CD4-positive, alpha-beta memory T cell (primary cell): Measurements from ENCODE around the gene SYNPO2. TPM values are rescaled to one million over a fixed set of nuclear protein-coding genes. Genes with fewer than 3 reads are reported as not detected.

Experiments used
- CTCF ChIA-PET: fragments of 350-600 bp; sonication (Branson Sonifier 250); formaldehyde crosslinking; loops from one replicate; lab custom pipeline; 2021; ENCODE audit warnings: inconsistent platforms; ENCODE audit not compliant: partially characterized antibody; lab: Charles Lee
- POLR2A ChIA-PET: fragments of 350-600 bp; sonication (Branson Sonifier 250); formaldehyde crosslinking; loops from one replicate; lab custom pipeline; 2021; ENCODE audit not compliant: partially characterized antibody; lab: Charles Lee
- DNase-seq, 5 donors: peaks; one replicate each; pipeline versions ENCODE4 v3.0.0 to v3.0.0-alpha.2; 2020 to 2022; ENCODE audit warnings: mixed read lengths in 1 of 5
- H3K27ac ChIP-seq: one replicate; pipeline ENCODE4 v1.7.0; 2013; ENCODE audit warnings: low read depth, low read length
- H3K27me3 ChIP-seq: 2 replicates; pipeline ENCODE4 v1.7.0; 2013; ENCODE audit warnings: mild to moderate bottlenecking, low read length, moderate library complexity; ENCODE audit not compliant: insufficient read depth
- H3K36me3 ChIP-seq: 2 replicates; pipeline ENCODE4 v1.7.0; 2013; ENCODE audit warnings: mild to moderate bottlenecking, low read length, moderate library complexity; ENCODE audit not compliant: insufficient read depth
- H3K4me1 ChIP-seq: 2 replicates; pipeline ENCODE4 v1.7.0; 2013; ENCODE audit warnings: mild to moderate bottlenecking, low read length, moderate library complexity; ENCODE audit not compliant: insufficient read depth
- H3K4me3 ChIP-seq, 2 donors: one replicate each; pipeline ENCODE4 v1.7.0; 2013; ENCODE audit warnings: low read length in 2 of 2, mild to moderate bottlenecking in 1 of 2
- H3K9me3 ChIP-seq, 2 donors: one replicate each; pipeline ENCODE4 v1.7.0; 2013; ENCODE audit warnings: low read length in 2 of 2, control low read depth in 1 of 2; ENCODE audit not compliant: control insufficient read depth in 1 of 2
- H3K27ac Mint-ChIP-seq, 7 donors: one replicate each; pipeline ENCODE4 v1.8.0; 2020 to 2021; ENCODE audit warnings: mixed read lengths in 7 of 7, mild to moderate bottlenecking in 6 of 7, inconsistent platforms in 3 of 7, moderate library complexity in 3 of 7
- H3K27me3 Mint-ChIP-seq, 2 donors: one replicate each; pipeline ENCODE4 v1.8.0; 2020 to 2021; ENCODE audit warnings: mixed read lengths in 2 of 2
- H3K36me3 Mint-ChIP-seq, 2 donors: one replicate each; pipeline ENCODE4 v1.8.0; 2020 to 2021; ENCODE audit warnings: mixed read lengths in 2 of 2, inconsistent platforms in 1 of 2, mild to moderate bottlenecking in 1 of 2
- H3K4me1 Mint-ChIP-seq, 4 donors: one replicate each; pipeline ENCODE4 v1.8.0; 2020 to 2021; ENCODE audit warnings: mixed read lengths in 4 of 4, mild to moderate bottlenecking in 1 of 4
- H3K4me3 Mint-ChIP-seq, 8 donors: one replicate each; pipeline ENCODE4 v1.8.0; 2020 to 2021; ENCODE audit warnings: mixed read lengths in 8 of 8, mild to moderate bottlenecking in 7 of 8, moderate library complexity in 6 of 8, inconsistent platforms in 3 of 8
- H3K9me3 Mint-ChIP-seq, 8 donors: one replicate each; pipeline ENCODE4 v1.8.0; 2020 to 2021; ENCODE audit warnings: mixed read lengths in 8 of 8, mild to moderate bottlenecking in 5 of 8, inconsistent platforms in 3 of 8, moderate library complexity in 1 of 8
- intact Hi-C: fragments of 100-400 bp; cut with micrococcal nuclease; formaldehyde crosslinking; loops from one replicate; pipeline ENCODE4 v1.15.1; 2023
- polyA plus RNA-seq, 2 donors: library from polyadenylated mRNA; unstranded; fragments of 300-500 nt; fragmentation: Illumina TruSeq; gene quantifications; one replicate each; pipeline ENCODE4 v1.2.3, GENCODE V29; 2021
- total RNA-seq, 2 experiments: library from RNA; stranded (reverse); gene quantifications; one replicate each; pipeline ENCODE4 v1.2.3, GENCODE V29; 2021

SYNPO2 gene
- total and polyA plus RNA-seq, 4 experiments from 2014 or later, result 0.04 to 1.4 (median 0.84) TPM

GRCh38 chr4:118916691-118917289, 28.1 kb downstream of the SYNPO2 start:
- ChIA-PET POLR2A (no interaction called here), CTCF (no interaction called here)
- DNase-seq, result no peak
- Histone ChIP-seq H3K9me3 (no peaks in the 10 kb centered on the region), H3K27ac (no peak overlapping the region), H3K27me3 (no peaks in the 10 kb centered on the region), H3K4me3 (no peak overlapping the region), H3K36me3 (no peaks in the 10 kb centered on the region), H3K4me1 (no peaks in the 10 kb centered on the region)
- Mint-ChIP-seq H3K9me3 (no peaks in the 10 kb centered on the region), H3K36me3 (no peaks in the 10 kb centered on the region), H3K27ac (no peak overlapping the region), H3K4me1 (no peaks in the 10 kb centered on the region), H3K4me3 (no peak overlapping the region), H3K27me3 (peaks cover 14 to 15% of the 10 kb centered on the region in 2 donors)
- intact Hi-C loops, result no loop called here

GRCh38 chr4:118917582-118917981, 28.9 kb downstream of the SYNPO2 start:
- no peak overlapping the region for H3K4me3 ChIP-seq
- H3K9me3 ChIP-seq, result no peaks in the 10 kb centered on the region
- intact Hi-C loops, result no loop called here
- Mint-ChIP-seq H3K27ac (no peak overlapping the region), H3K9me3 (no peaks in the 10 kb centered on the region), H3K27me3 (peaks cover 14 to 15% of the 10 kb centered on the region in 2 donors), H3K4me1 (no peaks in the 10 kb centered on the region), H3K4me3 (no peak overlapping the region), H3K36me3 (no peaks in the 10 kb centered on the region)
- H3K36me3 ChIP-seq, result no peaks in the 10 kb centered on the region
- no peak overlapping the region for H3K27ac ChIP-seq
- no peak for DNase-seq
- H3K27me3 ChIP-seq, result no peaks in the 10 kb centered on the region
- CTCF ChIA-PET, result no interaction called here
- H3K4me1 ChIP-seq, result no peaks in the 10 kb centered on the region
- POLR2A ChIA-PET, result no interaction called here

GRCh38 chr4:118918388-118918787, 29.7 kb downstream of the SYNPO2 start:
- Histone ChIP-seq H3K36me3 (no peaks in the 10 kb centered on the region), H3K9me3 (no peaks in the 10 kb centered on the region), H3K27ac (no peak overlapping the region), H3K4me1 (no peaks in the 10 kb centered on the region), H3K27me3 (no peaks in the 10 kb centered on the region), H3K4me3 (no peak overlapping the region)
- POLR2A ChIA-PET, result no interaction called here
- H3K36me3 Mint-ChIP-seq, result no peaks in the 10 kb centered on the region
- DNase-seq, result no peak
- intact Hi-C loops, result no loop called here
- no peaks in the 10 kb centered on the region for H3K9me3 Mint-ChIP-seq
- no peak overlapping the region for H3K4me3 Mint-ChIP-seq
- peaks cover 11 to 14% of the 10 kb centered on the region in 2 donors for H3K27me3 Mint-ChIP-seq
- H3K4me1 Mint-ChIP-seq, result no peaks in the 10 kb centered on the region
- CTCF ChIA-PET, result no interaction called here
- H3K27ac Mint-ChIP-seq, result no peak overlapping the region

GRCh38 chr4:118920247-118920646, 31.6 kb downstream of the SYNPO2 start:
- H3K4me1 Mint-ChIP-seq, result no peaks in the 10 kb centered on the region
- Histone ChIP-seq H3K4me1 (no peaks in the 10 kb centered on the region), H3K27me3 (no peaks in the 10 kb centered on the region), H3K36me3 (no peaks in the 10 kb centered on the region), H3K27ac (no peak overlapping the region), H3K4me3 (no peak overlapping the region), H3K9me3 (no peaks in the 10 kb centered on the region)
- no peak for DNase-seq
- no peak overlapping the region for H3K27ac Mint-ChIP-seq
- ChIA-PET POLR2A (no interaction called here), CTCF (interaction anchor here (0.5 kb wide), 1 partner anchor 145 kb away, joined by 3 read pairs; no protein-coding TSS in a partner anchor)
- peaks cover 8 to 11% of the 10 kb centered on the region in 2 donors for H3K27me3 Mint-ChIP-seq
- no peaks in the 10 kb centered on the region for H3K36me3 Mint-ChIP-seq
- H3K4me3 Mint-ChIP-seq, result no peak overlapping the region
- intact Hi-C loops, result no loop called here
- no peaks in the 10 kb centered on the region for H3K9me3 Mint-ChIP-seq

- Mint-ChIP-seq H3K9me3 (no peaks in the 10 kb centered on the region), H3K27me3 (peaks cover 8 to 11% of the 10 kb centered on the region in 2 donors), H3K36me3 (no peaks in the 10 kb centered on the region), H3K4me1 (no peaks in the 10 kb centered on the region), H3K27ac (no peak overlapping the region), H3K4me3 (no peak overlapping the region)
- H3K27ac ChIP-seq, result no peak overlapping the region
- no peaks in the 10 kb centered on the region for H3K36me3 ChIP-seq
- no peaks in the 10 kb centered on the region for H3K27me3 ChIP-seq
- intact Hi-C loops, result no loop called here
- H3K4me3 ChIP-seq, result no peak overlapping the region
- no peaks in the 10 kb centered on the region for H3K9me3 ChIP-seq
- no peaks in the 10 kb centered on the region for H3K4me1 ChIP-seq
- ChIA-PET CTCF (interaction anchor here (0.9 kb wide), 1 partner anchor 154 kb away, joined by 3 read pairs; no protein-coding TSS in a partner anchor), POLR2A (no interaction called here)
- no peak for DNase-seq
Observed at GRCh38 chr4:118921786-118922185, 33.1 kb downstream of the SYNPO2 start.

- Histone ChIP-seq H3K4me1 (no peaks in the 10 kb centered on the region), H3K27ac (no peak overlapping the region), H3K27me3 (no peaks in the 10 kb centered on the region), H3K4me3 (no peak overlapping the region), H3K9me3 (no peaks in the 10 kb centered on the region), H3K36me3 (no peaks in the 10 kb centered on the region)
- DNase-seq, result no peak
- ChIA-PET POLR2A (no interaction called here), CTCF (no interaction called here)
- peaks cover 8 to 11% of the 10 kb centered on the region in 2 donors for H3K27me3 Mint-ChIP-seq
- no peak overlapping the region for H3K27ac Mint-ChIP-seq
- H3K4me1 Mint-ChIP-seq, result no peaks in the 10 kb centered on the region
- H3K36me3 Mint-ChIP-seq, result no peaks in the 10 kb centered on the region
- intact Hi-C loops, result no loop called here
- no peak overlapping the region for H3K4me3 Mint-ChIP-seq
- H3K9me3 Mint-ChIP-seq, result no peaks in the 10 kb centered on the region
Observed at GRCh38 chr4:118923891-118924290, 35.2 kb downstream of the SYNPO2 start.

GRCh38 chr4:118927974-118928373, 39.3 kb downstream of the SYNPO2 start:
- ChIA-PET CTCF (no interaction called here), POLR2A (no interaction called here)
- no peak overlapping the region for H3K27ac Mint-ChIP-seq
- H3K36me3 Mint-ChIP-seq, result no peaks in the 10 kb centered on the region
- Histone ChIP-seq H3K4me1 (no peaks in the 10 kb centered on the region), H3K27me3 (no peaks in the 10 kb centered on the region), H3K4me3 (no peak overlapping the region), H3K27ac (no peak overlapping the region), H3K9me3 (no peaks in the 10 kb centered on the region), H3K36me3 (no peaks in the 10 kb centered on the region)
- H3K4me3 Mint-ChIP-seq, result no peak overlapping the region
- H3K9me3 Mint-ChIP-seq, result no peaks in the 10 kb centered on the region
- H3K27me3 Mint-ChIP-seq, result peaks cover 0 to 2% of the 10 kb centered on the region in 2 donors
- no peak for DNase-seq
- no peaks in the 10 kb centered on the region for H3K4me1 Mint-ChIP-seq
- intact Hi-C loops, result no loop called here
